GM18511 (cell line): Measurements from ENCODE around the gene SHISA9.

Experiments used
- ATAC-seq: cut with Tn5 transposase; IDR thresholded peaks from one replicate; pipeline ENCODE4 v1.9.1; 2021; ENCODE audit warnings: mild to moderate bottlenecking, moderate library complexity; ENCODE audit not compliant: unreplicated experiment

Gene SHISA9

DNA sequence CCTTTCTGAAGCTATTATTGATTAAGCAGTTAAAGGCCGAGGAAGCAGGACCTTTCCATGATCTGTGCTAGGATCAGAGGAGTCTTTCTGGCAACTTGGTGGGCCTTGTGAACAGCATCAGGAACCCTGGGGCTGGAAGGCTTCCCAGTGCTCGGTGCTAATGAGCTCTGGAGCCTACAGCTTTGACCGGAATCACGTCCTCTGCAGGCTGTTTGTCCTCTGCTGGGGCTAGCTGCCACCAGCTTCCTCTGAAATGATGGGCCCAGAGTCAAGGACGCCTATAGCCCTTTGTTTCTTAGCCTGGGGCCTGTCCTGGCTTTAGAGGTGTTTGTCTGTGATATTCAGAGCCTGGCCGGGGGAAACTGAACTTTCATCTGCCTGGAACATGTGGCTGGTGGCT is 111.6 kb downstream of the SHISA9 start:
- no peak for ATAC-seq

- ATAC-seq: no peak
Observed at GRCh38 chr16:13014476-13014875, 113.1 kb downstream of the SHISA9 start.

DNA sequence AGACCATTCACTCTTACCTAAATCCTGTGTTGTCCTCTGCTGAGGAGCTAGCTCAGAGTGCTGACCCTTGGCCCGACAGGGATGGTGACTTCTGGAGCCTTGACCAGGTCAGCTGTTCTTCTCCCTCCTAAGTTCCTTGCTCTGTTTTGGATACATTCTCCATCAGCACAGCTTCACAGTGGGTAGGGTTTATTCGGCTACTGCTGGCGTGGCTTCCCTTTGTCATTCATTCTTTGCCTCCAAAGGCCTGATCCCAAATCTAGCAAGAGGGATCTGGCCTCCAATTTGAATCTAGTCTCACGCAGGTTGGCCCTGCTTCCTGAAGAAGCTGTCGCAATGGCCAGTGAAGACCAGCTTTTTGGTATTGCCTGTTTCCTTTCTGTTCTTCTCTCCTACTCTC is 116.6 kb downstream of the SHISA9 start:
- no peak for ATAC-seq

GRCh38 chr16:13021996-13022395 is 120.6 kb downstream of the SHISA9 start:
- ATAC-seq: no peak

DNA sequence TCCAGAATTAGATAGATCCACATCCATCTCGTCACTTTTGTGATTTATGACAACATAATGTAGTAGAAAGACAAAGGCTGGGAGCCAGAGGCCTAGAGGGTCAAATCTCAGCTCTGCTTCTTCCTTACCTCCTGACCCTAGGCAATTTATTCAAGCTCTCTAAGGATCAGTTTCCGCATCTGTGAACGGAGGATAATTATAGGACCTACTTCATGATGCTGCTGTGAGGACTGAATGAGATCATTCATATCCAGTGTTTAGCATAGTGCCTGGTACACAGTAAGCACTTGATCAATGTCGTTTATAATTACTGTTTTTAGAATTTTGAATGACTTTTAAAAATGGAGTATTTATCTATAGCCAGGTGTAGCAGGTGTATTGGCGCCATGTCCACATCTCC is 128.4 kb downstream of the SHISA9 start:
- no peak for ATAC-seq

GRCh38 chr16:13030769-13031168 is 129.4 kb downstream of the SHISA9 start:
- no peak for ATAC-seq

GRCh38 chr16:13032911-13033310 is 131.5 kb downstream of the SHISA9 start:
- ATAC-seq: no peak

- ATAC-seq: no peak
Observed at GRCh38 chr16:13036600-13036999, 135.2 kb downstream of the SHISA9 start.

- ATAC-seq: no peak
Observed at GRCh38 chr16:13038591-13038990, 137.2 kb downstream of the SHISA9 start.

- no peak for ATAC-seq
Observed at GRCh38 chr16:13039526-13039925, 138.1 kb downstream of the SHISA9 start.

DNA sequence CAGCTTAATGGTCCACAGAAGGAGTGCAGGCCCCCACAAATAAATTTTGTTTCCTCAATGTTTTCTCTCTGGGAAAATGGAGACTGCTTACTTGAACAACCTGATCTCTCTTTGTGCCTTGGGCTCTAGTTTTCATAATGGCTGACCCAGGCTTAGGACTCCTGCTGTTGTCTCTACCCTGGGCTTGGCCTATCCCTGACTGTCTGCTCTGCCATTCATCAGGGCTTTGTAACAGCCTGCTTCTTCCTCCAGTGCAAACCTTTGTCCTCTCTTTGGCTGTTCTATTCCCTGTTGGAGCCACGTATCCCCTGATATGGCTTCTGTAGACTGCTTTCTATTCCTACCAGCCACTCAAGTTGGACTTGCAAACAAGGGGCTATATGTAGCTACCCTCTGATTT is 139.8 kb downstream of the SHISA9 start:
- ATAC-seq: no peak

DNA sequence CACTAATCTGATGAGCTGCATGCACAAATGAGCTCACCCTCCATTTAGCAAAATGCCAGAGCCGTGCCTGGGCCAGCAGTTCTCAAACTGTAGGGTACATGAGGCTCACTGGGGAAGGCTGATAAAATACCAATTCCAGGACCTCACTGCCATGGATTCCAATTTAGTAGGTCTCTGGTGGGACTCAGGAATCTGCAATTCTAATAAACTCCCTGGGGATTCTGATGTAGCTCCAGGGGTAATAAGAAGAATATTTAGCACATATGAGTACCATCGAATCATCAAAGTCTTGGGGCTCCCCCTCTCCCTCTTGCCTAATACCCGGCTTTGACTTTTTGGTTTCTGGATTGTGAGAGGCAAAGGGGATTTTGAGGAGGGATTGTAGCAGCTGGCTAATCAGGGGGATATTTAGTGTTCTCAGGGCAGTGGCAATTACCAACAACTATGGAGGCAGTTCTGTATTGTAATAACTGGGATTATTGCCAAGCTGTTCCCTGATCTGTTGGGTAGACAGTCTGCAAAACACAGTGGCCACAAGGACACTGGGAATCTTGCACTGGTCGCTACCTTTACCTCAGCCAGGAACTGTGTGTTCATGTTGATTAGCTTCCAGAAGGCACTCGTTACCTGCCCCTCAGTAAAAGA is 140.4 kb downstream of the SHISA9 start:
- no peak for ATAC-seq

- ATAC-seq: no peak
Observed at GRCh38 chr16:13042291-13042685, 140.9 kb downstream of the SHISA9 start.

GRCh38 chr16:13046061-13046821 is 144.8 kb downstream of the SHISA9 start:
- ATAC-seq: no peak

DNA sequence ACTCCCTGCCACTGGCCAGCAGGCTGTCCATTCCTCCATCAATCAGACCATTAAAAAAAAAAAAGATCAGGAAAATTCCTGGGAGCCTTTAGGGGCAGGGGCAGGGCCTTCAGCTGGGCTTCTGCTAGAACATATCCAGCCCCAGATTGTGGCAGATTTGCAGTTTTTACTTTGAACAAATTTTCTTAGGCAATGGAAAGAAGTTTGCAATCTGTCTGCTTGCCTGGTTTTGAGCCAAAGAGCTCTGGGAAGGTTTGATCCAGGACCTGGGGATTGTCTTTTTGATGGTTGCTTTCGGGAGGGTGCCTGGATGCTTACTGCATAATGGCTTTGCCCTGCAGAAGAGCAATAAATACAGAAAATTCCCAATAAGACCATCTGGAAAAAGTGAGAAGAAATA is 145.9 kb downstream of the SHISA9 start:
- no peak for ATAC-seq

DNA sequence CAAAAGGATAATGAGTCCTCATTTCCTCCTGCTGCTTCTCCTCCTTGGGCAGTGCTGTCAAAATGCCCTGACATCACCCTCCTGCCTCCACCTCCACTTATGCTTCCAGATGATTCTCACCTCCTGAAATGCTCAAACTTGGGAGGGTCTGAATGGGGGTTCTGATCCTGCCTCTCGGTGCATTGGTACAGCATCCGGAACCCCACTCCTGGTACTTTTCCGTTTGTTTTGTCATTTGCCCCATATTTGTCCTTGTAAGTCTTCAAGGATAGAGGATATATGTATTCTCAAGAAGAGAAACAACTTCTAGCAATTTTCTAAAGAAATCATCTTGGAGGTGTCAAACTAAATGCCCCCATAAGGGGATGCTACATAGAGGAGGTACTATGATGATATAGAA is 148.3 kb downstream of the SHISA9 start:
- ATAC-seq: no peak

DNA sequence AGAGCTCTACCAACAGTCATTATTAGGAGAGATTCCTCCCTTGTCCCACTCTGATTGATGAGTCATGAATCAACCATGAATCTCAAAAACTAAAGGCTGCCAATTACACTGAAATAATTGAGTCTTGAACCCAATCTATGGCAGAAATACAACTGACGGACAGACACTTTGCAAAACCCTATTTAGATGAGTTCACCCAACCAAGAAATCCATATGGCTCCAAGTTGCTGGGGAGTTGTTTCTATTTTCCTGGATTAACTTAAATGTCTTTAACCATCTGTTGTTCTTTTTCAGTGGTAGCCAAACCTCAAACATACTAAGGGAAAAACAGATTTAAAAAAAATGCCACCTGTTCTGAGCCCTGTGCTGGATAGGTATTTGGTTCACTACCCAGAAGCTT is 151.0 kb downstream of the SHISA9 start:
- ATAC-seq: no peak

- no peak for ATAC-seq
Observed at GRCh38 chr16:13055480-13055879, 154.1 kb downstream of the SHISA9 start.

DNA sequence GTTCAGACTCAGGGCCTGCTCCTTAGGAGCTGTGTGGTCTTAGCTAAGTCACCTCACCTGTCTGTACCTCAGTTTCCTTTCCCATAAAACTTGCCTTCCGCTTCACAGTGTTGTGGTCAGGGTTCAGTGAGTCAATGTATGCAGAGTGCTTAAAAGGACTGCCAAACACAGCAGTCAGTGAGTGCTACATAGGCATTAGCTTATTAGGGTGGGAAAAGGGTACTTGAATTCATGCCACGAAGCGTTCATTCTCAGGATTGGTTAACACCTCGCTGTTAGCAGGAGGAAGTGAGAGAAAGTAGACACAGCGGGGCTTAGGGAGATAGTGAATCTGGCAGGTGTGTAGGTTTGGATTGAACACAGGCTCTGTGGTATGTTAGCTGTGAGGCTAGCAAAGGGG is 155.2 kb downstream of the SHISA9 start:
- ATAC-seq: peak; percentile 58

DNA sequence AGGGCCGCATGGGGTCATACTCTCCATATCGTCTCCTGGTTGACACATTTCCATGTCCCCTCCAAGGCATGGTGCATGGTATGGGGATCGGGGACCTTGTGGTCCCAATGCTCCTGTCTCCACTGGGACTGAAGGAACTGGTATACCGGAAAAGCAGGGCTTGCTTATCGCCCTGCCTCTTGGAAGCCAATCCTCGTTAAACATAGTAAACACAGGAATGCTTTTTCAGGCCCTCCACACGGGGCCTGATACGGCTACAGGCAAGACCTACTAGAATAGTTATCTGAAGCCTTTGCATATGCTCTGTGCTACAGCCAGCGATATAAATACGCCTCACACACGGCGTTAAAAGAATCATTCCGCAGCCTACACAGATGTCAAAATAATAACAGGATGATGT is 159.5 kb downstream of the SHISA9 start:
- no peak for ATAC-seq

DNA sequence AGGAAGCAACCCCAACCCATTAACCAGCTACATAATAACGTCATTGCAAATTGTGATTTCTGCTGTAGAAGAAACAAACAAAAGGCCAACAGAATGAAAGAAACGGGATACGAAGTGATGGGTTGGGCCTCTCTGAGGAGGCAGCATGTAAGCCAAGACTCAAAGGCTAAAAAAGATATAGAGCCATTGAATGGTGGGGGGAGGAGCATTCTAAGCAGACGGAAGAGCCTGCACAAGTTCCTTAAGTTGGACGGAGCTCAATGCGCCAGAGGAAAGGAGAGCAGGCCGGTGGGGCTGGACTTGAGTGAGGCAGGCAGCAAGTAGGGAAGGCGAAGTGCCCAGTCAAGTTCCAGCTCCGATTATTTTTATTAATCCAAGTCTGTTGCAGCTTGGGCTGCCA is 160.3 kb downstream of the SHISA9 start:
- ATAC-seq: no peak

DNA sequence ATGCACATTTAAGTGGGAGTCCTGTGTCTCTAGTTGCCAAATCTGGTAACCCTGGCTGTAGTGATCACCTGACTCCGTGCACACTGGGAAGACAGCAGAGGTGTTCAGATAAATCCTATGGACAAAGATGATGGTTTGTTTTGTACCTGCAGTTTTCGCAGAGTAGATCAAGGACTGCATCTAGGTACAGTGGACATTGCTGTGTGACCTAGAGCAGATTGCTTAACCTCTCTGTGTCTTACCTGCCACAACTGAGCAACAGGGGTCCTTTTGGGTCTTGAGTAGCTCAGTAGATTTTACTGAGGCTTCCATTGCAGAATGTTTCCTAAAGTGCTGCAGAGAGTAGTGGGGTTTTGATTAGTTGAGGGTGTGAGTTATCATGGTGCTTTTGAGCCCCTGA is 160.8 kb downstream of the SHISA9 start:
- ATAC-seq: no peak

GRCh38 chr16:13063457-13063856 is 162.1 kb downstream of the SHISA9 start:
- no peak for ATAC-seq
